HG02588 (cell line): ENCODE results near the gene EFNB3.

Source experiments
- ATAC-seq: cut with Tn5 transposase; IDR thresholded peaks from one replicate; pipeline ENCODE4 v1.9.1; 2021; ENCODE audit warnings: mild to moderate bottlenecking, moderate library complexity; ENCODE audit not compliant: unreplicated experiment

EFNB3 gene

DNA sequence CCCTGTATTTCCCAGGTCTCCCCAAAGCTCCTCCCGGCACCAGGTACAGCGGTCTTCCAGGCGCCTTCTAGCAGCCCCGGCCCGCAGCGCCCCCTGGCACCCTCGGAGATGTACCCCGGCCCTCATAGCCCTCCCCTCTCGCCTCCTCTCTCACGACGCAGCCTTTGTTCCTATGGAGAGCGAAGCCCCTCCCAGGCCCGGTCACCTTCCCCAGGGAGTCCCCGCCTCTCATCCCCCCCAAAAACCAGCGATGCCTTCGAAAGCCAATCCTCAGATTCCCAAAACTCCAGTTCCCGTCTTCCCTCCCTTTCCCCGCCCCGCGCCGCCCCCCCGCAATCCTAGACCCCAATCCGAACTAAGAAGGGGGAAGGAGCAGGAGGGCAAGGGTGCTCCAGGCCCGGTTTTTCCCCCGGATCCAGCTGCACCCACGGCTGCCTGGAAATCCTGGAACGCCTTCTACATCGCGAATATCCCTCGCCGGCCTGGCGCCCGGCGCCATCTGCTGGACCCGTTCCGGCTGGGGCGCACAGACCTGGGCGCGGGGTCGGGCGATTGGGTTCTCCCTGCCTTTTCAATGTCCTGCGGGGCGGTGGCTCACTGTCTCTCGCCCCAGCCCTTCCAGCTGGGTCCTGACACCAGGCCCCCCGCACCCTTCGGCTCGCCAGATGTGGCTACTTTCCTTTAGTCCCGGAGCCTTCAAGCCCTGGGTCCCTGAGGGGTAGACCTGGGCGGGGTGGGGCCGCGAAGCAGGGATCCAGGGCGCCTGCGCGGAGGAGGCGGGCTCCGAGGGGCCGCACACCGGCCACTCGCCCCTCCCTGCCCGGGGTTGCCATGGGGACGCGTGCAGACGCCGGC lies 12.1 kb downstream of the EFNB3 start, which contains the start of gene DNAH2:
DNAH2 (plus strand) TSS at position 844 of the 855 bp plus-strand sequence. CDS start 1,991 bp downstream, outside the sequence.
- no peak for ATAC-seq

DNA sequence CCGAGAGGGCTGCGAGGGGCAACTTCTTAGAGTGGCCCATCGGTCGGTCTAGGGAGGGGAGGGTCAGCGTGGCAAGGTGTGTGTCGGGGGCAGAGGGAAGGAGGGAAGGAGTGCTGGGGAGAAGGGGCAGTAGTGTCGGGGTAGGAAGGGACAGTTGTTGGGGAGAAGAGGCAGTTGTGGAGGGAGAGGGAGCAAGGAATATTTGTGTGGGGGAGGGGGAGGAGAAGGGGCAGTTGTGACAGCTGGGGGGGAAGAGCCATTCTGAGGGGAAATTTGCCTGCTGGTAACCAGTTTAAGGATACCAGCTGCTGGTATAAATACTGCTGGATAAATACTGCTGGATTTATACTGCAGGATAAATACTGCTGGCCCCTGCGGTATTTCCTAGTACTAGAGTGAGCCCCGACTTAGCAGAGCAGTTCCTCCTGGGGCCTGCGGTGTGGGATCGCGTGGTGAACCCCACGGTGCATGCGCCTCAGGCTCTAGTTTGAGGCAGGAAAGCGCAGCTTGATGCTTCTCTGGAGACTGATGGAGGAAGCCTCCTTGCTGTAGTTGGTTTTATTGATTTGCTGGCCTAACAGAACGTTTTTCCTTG lies 12.9 kb downstream of the EFNB3 start:
- no peak for ATAC-seq

DNA sequence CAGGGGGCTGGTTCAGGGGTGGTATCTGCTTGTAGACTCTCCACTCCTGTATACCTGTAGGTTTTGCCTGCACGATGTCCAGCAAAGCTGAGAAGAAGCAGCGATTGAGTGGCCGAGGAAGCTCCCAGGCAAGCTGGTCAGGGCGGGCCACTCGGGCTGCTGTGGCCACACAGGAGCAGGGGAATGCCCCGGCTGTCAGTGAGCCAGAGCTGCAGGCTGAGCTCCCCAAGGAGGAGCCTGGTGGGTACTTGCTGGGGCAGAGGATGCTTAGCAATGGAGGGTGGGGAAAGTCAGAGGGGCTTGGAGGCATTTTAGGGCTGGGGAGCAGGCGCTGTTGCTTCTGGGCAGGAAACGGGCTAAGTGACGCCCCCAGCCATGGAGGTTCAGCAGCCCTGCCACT lies 14.7 kb downstream of the EFNB3 start:
- no peak for ATAC-seq

DNA sequence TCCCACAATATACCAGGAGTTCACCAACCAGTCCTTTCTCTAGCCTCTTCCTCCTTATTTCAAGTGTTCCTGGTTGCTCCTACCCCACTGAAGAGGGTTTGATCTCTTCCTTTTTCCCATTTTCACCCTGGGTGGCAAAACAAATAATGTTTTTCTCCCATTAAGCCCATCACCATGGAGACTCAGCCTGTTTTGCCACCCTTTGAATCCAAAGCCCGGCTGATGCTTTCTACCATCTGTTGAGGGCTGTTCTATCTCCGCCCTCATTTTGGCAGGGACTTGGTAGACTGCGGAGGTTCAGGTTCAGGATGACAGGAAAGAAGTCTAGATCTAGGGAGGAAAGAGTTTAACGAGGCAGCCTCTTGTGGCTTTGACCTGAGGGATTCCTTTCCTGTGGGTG lies 15.1 kb downstream of the EFNB3 start:
- no peak for ATAC-seq

DNA sequence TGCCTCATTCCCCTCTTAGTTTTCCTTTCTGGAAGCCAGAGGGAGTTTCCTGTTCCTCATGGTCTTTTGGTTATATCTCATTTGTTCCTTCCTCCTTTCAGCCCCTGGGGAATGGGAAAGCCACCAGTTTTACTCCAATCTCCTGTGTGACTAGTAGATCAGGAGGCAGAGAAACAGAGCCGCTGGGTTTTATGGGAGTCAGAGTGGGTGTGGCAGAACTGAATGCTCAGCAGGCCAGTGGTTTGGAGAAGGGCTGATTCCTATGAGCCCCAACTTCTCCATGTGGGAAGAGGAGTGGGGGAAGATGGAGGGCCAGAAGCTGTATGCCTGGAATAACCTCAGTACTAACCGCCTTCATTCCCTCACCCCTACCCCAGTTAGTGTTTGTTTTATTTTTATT lies 16.6 kb downstream of the EFNB3 start:
- no peak for ATAC-seq

DNA sequence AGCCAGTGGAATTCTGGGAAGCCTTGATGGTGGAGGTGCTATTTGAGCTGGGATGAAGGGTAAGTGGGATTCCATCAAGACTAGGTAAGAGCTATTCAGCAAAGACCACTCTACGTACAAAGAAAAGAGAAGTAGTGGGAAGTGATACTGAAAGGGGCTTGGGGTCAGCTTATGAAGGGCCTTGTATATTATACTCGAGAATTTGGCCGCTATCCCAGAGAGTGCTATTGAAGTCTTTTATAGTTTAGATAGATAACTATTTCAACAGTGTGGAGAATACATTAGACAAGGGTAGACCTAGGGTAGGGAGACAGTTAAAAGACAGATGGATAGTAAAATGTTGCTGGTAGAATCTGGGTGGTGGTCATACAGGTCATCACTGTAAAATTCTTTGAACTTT lies 22.9 kb downstream of the EFNB3 start:
- ATAC-seq: no peak

DNA sequence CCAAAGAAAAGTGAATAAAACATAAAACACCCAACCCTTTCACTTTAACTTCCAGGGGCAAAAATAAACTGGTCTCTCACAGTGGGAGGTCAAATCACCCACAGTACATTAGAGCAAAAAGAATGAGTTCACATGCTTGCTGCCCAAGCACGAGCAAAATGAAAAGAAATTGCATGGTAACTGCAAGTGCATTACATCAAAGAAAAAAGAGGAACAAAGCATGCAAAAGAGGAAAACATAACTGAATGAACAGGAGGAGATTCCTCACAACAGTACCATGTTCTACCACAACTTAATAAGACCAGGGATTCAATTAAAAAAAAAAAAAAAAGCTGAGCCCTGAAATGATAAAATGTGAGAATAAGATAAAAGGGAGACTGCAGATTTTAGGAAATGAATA lies 24.8 kb downstream of the EFNB3 start:
- ATAC-seq: no peak

DNA sequence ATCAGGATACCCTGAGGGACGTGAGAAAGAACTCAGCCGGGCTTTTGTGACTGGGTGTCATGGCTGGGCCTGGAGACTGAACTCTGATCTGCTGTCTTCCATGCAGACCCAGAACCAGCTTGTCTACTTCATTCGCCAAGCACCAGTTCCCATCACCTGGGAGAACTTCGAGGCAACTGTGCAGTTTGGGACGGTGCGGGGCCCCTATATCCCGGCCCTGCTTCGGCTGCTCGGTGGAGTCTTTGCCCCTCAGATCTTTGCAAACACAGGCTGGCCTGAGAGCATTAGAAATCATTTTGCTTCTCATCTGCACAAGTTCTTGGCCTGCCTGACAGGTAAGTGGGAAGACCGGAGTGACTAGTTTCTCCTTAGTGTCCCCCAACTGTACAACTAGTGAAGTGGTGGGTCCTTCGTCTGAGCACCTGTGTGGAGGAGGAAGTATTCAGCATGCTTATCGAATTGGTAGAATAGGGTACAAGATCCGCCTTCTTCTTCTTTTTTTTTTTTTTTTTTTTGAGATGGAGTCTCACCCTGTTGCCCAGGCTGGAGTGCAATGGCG lies 28.1 kb downstream of the EFNB3 start:
- no peak for ATAC-seq

DNA sequence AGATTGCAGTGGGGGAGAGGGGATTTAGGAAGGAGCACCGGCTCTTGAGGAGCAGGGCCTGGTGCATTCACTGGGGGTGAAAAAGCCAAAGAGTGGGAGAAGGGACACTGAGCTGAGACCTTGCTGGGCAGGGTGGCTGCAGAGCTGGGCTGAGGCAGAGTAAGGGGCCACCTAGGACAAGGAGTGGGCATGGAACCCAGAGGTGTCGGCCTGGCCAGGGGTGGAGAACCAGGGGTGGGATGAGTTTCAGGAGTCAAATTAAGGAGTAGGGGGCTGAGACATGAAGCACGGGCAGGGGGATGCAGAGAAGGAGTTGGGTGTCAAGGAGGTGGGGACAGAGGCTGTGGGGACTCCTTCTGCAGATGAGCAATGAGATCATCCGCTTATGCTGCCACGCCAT lies 32.6 kb downstream of the EFNB3 start:
- no peak for ATAC-seq

DNA sequence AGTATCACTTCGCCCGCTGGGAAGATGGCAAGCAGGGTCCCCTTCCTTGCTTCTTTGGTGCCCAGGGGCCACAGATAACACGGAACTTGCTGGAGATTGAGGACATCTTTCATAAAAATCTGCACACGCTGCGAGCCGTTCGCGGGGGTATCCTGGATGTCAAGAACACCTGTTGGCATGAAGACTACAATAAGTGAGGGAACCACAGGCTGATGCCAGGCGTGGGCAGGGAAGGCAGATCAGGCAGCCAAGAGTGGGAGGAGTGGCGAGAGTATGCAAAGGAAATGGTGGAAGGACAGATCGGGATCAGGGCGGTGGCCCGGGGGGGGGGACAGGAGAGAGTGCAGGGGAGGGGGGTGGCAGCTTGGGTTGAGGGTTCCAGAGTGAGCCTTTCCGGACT lies 34.7 kb downstream of the EFNB3 start:
- no peak for ATAC-seq

DNA sequence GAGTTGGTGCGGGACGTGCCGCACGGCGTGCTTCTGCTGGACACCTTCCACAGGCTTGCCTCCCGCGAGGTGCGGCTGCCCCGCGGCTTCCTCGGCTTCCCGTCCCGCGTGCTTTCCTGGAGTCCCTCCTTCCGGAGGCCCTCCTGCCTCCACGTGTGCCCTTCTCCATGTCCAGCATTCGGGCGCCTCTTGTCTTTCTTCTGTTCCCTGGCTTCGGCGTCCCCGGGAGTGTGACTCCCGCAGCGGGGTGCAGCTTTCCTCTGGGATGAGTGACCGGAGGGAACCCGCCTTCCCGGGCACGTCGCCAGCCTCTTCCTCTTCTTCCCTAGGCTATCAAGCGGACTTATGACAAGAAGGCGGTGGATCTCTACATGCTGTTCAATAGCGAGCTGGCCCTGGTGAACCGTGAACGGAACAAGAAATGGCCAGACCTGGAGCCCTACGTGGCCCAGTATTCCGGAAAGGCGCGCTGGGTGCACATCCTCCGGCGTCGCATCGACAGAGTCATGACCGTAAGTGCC lies 35.5 kb downstream of the EFNB3 start:
- no peak for ATAC-seq

DNA sequence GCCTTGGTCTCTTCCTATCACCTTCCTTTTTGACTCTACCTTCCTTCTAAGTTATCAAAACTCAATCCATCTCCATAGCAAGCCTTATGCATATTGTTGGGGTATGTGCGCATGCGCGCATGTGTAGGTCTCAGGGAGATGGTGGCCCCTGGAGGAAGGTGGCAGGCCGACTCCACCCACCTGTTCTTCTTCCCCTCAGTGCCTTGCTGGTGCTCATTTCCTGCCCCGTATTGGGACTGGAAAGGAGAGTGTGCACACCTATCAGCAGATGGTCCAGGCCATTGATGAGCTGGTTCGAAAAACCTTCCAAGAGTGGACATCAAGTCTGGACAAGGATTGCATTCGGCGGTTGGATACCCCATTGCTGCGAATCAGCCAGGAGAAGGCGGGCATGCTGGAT lies 37.7 kb downstream of the EFNB3 start:
- no peak for ATAC-seq

DNA sequence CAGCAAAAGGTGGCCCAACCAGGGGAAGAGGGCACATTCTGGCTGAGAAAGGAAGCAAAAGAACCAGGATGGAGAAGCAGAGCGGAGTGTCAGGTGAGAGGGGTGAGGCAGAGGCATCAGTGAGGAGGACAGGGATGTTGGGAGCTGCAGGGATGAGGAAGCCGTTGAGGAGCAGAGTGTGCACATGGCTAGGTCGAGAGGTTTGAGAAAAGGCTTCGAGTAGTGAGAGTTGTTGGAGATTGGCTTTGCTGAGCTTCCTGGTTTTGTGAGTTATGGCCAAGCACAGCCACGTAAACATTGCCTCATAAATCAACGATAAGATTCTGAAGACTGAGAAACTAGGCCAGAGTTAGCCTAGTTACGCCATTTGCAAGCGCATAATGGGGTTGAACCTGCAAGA lies 39.4 kb downstream of the EFNB3 start:
- no peak for ATAC-seq

DNA sequence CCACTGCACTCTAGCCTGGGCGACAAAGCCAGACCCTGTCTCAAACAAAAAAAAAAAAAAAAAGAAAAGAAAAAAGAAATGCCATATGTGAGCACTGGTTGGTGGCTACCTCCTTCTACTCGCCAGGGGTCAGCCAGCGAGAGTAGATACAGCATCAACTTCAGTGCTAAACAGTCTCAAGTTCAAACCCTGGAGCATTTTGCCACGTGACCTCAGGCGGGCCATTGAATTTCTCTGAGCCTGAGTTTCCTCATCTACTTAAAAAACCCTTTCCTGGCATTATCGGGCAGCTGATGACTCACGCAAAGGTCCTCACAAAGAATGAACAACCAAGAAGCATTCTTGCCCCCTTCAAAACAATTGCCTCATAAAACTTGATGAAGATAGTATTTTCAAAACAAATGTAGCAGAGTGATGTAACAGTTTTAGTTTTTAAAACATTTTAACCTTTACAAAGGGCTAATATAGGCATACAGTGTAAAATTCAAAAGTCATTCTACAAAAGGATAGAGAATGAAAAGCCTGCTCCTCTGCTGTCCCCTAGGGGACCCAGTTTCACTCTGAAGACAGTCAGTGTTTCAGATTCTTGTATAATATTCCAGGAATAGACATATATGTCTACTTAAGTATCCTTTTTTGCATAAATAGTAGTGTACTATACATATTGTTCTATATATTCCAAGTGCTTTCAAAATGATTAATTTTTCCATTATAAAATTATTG lies 40.9 kb downstream of the EFNB3 start:
- no peak for ATAC-seq

DNA sequence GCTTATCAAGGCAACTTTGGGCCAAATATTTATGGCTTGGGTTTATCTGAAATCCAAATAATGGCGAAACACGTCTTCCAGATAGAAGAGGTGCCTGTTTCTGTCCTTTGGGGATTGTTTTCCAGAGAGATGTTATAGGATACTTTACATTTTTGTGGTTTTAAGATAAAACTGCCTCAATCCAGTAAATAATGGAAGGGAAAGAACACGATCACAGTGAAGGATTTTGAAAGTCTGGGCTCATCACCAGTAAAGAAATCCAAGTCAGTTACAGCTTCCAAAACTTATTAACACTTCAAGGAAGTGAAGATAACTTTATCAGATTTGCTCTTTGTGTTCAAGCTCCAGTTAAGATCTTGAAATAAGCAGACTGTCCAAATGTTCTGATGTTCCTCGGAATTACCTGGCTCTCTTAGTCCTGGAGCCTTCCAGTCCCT lies 42.7 kb downstream of the EFNB3 start:
- no peak for ATAC-seq

DNA sequence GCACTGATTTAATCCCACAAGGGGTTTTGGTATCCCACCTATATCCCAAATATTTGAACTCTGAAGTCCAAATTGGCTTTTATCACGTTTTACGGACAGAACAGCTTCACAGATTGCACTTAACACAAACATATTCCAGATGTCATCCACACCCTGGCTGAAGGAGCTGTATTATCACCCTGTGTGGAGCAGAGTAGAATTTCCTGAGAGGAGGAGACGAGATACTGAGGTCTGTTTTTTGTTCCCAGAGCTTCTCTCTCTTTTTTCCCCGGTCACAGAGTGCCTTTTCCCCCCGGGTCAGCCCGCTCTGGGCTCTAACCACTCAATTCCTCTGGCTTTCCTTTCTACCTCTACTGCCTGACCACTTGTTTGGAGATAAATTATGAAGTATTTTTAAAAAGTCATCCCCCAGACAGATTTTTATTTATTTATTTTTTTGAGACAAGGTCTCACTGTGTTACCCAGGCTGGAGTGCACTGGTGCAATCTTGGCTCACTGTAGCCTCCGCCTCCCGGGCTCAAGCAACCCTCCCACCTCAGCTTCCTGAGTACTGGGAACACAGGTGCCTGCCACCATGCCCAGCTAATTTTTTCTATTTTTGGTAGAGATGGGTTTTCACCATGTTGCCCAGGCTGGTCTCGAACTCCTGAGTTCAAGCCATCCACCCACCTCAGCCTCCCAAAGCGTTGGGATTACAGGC lies 43.2 kb downstream of the EFNB3 start:
- no peak for ATAC-seq

DNA sequence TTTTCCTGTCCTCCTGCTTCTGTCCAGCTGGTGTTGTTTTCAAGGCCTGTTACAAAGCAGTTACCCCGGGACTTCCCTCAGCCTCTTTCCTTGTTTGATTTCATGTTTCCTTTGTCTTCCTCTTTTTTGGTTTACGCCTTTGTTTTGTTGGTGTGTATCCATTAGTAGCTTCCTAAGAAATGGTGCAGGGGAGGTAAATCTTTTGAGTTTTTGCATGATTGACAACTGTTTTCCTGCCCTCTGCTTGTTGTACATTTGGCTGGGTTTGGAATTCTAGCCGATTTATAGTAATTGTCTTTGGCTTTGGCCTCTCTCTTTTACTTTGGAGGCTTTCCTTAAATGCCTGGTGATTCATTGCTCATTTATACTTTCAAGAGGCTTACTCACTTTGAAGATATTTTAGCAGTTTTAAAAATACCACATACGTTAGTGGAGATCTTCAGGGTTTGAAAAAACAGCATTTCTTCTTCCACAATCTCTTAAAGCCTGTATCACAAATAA lies 45.4 kb downstream of the EFNB3 start:
- no peak for ATAC-seq

DNA sequence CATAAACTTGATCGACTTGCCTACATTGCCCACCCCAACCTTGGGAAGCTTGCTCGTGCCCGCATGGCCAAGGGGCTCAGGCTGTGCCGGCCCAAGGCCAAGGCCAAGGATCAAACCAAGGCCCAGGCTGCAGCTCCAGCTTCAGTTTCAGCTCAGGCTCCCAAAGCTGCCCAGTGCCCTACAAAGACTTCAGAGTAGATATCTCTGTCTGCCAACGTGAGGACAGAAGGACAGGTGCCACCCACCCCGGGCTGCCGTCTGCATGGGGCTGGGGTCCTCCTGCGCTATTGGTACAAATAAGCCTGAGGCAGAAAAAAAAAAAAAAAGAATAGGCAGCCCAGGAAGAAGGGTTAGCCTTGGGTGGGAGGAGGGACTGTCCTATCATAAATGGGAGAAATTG lies 49.7 kb downstream of the EFNB3 start:
- ATAC-seq: no peak

DNA sequence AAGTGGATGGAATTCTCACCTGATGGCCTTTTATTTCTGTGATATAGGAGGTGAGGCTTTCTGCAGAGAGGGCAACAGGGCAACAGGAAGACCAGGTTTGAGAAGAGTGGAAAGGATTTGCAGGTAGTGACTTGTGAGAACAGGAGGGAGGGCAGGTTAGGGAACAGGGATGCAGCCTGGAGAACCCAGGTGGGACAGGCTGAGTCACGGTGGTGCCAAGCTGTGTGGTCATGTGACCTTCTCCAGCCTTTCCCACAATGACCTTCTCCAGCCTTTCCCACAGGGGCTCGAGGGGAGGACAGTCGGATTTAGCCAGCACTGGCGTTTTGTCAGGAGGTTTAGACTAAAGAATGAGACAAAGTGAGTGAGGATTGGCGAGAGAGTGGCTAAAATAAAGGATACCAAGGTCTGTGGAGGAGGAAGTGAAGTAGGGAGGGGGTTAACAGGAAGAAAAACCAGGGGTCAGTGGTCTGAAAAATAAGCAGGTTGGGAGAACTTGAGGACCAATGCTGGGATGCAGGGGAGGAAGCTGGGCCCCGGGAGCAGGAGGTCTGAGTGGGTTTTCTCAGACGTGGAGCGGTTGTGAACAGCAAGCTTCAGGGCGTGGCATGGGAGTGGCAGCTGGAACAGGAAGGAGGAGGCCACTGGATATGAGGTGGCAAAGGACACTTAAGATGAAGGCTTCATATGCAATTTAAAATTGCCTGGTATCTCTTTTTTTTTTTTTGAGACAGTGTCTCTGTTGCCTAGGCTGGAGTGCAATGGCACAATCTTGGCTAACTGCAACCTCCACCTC lies 50.3 kb downstream of the EFNB3 start:
- ATAC-seq: no peak

DNA sequence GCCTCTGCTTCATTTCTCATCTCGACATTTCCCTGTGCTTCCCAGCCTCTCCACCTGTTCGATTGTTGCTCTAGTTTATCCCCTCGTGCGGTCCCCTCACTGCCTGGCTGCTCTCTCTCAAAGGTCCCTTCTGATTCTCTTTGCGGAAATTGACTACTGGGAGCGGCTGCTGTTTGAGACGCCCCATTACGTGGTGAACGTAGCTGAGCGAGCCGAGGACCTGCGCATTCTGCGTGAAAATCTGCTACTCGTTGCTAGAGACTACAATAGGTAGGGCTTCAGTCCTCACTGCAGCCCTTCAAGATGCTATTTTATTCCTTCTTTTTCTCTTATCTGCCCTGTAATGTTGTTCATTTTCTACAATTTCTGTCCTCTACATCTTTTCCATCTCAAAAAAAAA lies 52.0 kb downstream of the EFNB3 start:
- no peak for ATAC-seq
